GM12878 (cell line): ENCODE measurements around the gene PIEZO2. TPM values are rescaled to one million over a fixed set of nuclear protein-coding genes. Genes with fewer than 3 reads are reported as not detected.

Experiments used
- ATAC-seq: fragments of 200-7000 bp; cut with Tn5 transposase; 3 replicates; pipeline ENCODE4 v1.9.1; 2020; ENCODE audit warnings: mild to moderate bottlenecking, moderate library complexity
- BruUV-seq: library from RNA; stranded (reverse); fragments of 400-500 nt; replicated peaks from 2 replicates; lab custom pipeline; 2021; lab: Mats Ljungman, UMichigan
- CTCF ChIA-PET: fragments of 300-600 bp; sonication (Branson Sonifier 250); formaldehyde crosslinking; extraction: SDS; loops from one replicate; lab custom pipeline; 2021; ENCODE audit warnings: inconsistent platforms; lab: Yijun Ruan, JAX
- POLR2A ChIA-PET: fragments of 350-600 bp; formaldehyde crosslinking; extraction: SDS; loops from one replicate; lab custom pipeline; 2021; ENCODE audit warnings: inconsistent platforms; lab: Charles Lee
- RAD21 ChIA-PET: fragments of 300-600 bp; sonication (Branson Sonifier 250); formaldehyde crosslinking; loops from one replicate; lab custom pipeline; 2023; ENCODE audit warnings: antibody characterized with exemption; ENCODE audit not compliant: unreplicated experiment; lab: Charles Lee
- SMC1A ChIA-PET: fragments of 300-600 bp; sonication (Branson Sonifier 250); formaldehyde crosslinking; loops from one replicate; lab custom pipeline; 2023; ENCODE audit not compliant: unreplicated experiment, uncharacterized antibody; lab: Charles Lee
- DNase-seq: peaks from one replicate; pipeline ENCODE4 v3.0.0-alpha.2; 2011; ENCODE audit warnings: low read depth, low spot score
- FAIRE-seq: peaks from 3 replicates; lab custom pipeline; 2011; peaks lifted over from hg19 to GRCh38; lab: Jason Lieb, UNC
- H2AFZ ChIP-seq: 2 replicates; pipeline ENCODE4 v1.6.0; 2011; ENCODE audit warnings: low read depth, low read length, control low read depth; ENCODE audit not compliant: control insufficient read depth
- H3K27ac ChIP-seq: 2 replicates; pipeline ENCODE4 v1.5.1; 2011; ENCODE audit warnings: control low read depth; ENCODE audit not compliant: control insufficient read depth, insufficient read depth
- H3K27me3 ChIP-seq, 2 experiments: replicated peaks in 1 of 2; 2 replicates each; pipeline versions ENCODE4 v1.6.0 to v1.6.1; 2011; ENCODE audit warnings: low read length in 1 of 2; ENCODE audit not compliant: control insufficient read depth in 2 of 2, insufficient read depth in 2 of 2
- H3K36me3 ChIP-seq, 2 experiments: 2 replicates each; pipeline ENCODE4 v1.5.1; 2011; ENCODE audit warnings: low read length in 1 of 2; ENCODE audit not compliant: control insufficient read depth in 2 of 2, insufficient read depth in 2 of 2
- H3K4me1 ChIP-seq: 2 replicates; pipeline ENCODE4 v1.6.1; 2011; ENCODE audit warnings: mild to moderate bottlenecking, low read length, moderate library complexity, mixed read lengths; ENCODE audit not compliant: control insufficient read depth, insufficient read depth
- H3K4me2 ChIP-seq: 2 replicates; pipeline ENCODE4 v1.6.0; 2011; ENCODE audit warnings: control low read depth; ENCODE audit not compliant: control insufficient read depth, insufficient read depth
- H3K4me3 ChIP-seq: fragments of 200-600 bp; sonication (generic); 2 replicates; pipeline ENCODE4 v1.5.1; 2016
- H3K79me2 ChIP-seq: 2 replicates; pipeline ENCODE4 v1.6.0; 2011; ENCODE audit warnings: low read length; ENCODE audit not compliant: control insufficient read depth, insufficient read depth
- H3K9ac ChIP-seq: 2 replicates; pipeline ENCODE4 v1.8.0; 2011; ENCODE audit warnings: low read length, control low read depth, mixed read lengths; ENCODE audit not compliant: control insufficient read depth, insufficient read depth
- H3K9me3 ChIP-seq: replicated peaks from 3 replicates; pipeline ENCODE4 v1.5.1; 2011; ENCODE audit warnings: mild to moderate bottlenecking, low read length; ENCODE audit not compliant: control insufficient read depth, insufficient read depth
- H4K20me1 ChIP-seq: 2 replicates; pipeline ENCODE4 v1.6.0; 2011; ENCODE audit not compliant: control insufficient read depth, insufficient read depth
- FOXM1 ChIP-seq: IDR thresholded peaks from 2 replicates; pipeline ENCODE4 v1.6.1; 2012; ENCODE audit warnings: low read depth, mild to moderate bottlenecking, inconsistent platforms, low read length, moderate library complexity
- KAT2A ChIP-seq: conservative IDR thresholded peaks from 2 replicates; pipeline ENCODE4 v1.6.1; 2011; ENCODE audit warnings: low read depth, low read length; ENCODE audit not compliant: control insufficient read depth
- MYB ChIP-seq: fragments of 150-350 bp; IDR thresholded peaks from 2 replicates; pipeline ENCODE4 v1.6.1; 2014; ENCODE audit warnings: mild to moderate bottlenecking, low read depth, low read length, borderline replicate concordance
- RUNX3 ChIP-seq: IDR thresholded peaks from 2 replicates; pipeline ENCODE4 v1.6.1; 2012; ENCODE audit warnings: low read length, inconsistent platforms
- SP1 ChIP-seq: IDR thresholded peaks from one replicate; pipeline ENCODE4 v1.6.1; 2011; ENCODE audit warnings: low read depth, low read length
- WGBS: methylation state at CpG from one replicate; pipeline ENCODE4 v1.1.6; 2016; ENCODE audit warnings: low lambda C conversion rate; ENCODE audit not compliant: insufficient replicate concordance, insufficient coverage; ENCODE audit errors: missing lambda C conversion rate; 5-methylcytosine and 5-hydroxymethylcytosine counted together
- in situ Hi-C: fragments of 300-500 bp; cut with MboI; formaldehyde crosslinking; loops from 9 replicates; pipeline ENCODE4 v1.14.3; 2018; ENCODE audit warnings: mixed read lengths
- intact Hi-C: fragments of 100-400 bp; cut with micrococcal nuclease; formaldehyde crosslinking; loops from one replicate; pipeline ENCODE4 v1.14.2; 2022; ENCODE audit not compliant: unreplicated experiment
- polyA plus RNA-seq, 11 experiments: library from polyadenylated mRNA; depleted of rRNA in 4 of 11; unstranded in 6 of 11; stranded (reverse) in 5 of 11; fragments of >200 nt; fragmentation: Nextera tagmentation in 4 of 11; fragmentation: Illumina TruSeq in 1 of 11; extraction: Ambion mirVana in 4 of 11; extraction: Trizol in 1 of 11; gene quantifications; 1 replicate in 1 of 11; 2 replicates in 10 of 11; pipeline versions ENCODE4 v1.2.1 to v1.2.3, GENCODE V29; 2011 to 2016; ENCODE audit warnings: inconsistent platforms in 2 of 11, missing spikeins in 2 of 11, low read depth in 1 of 11
- total RNA-seq, 4 experiments: library from RNA; depleted of rRNA in 3 of 4; stranded (reverse); fragments of >200 nt in 3 of 4; fragmentation: Illumina TruSeq in 1 of 4; extraction: Trizol in 1 of 4; gene quantifications; 2 replicates each; pipeline versions ENCODE4 v1.2.1 to v1.2.3, GENCODE V29; 2013 to 2021

PIEZO2 gene
- total and polyA plus RNA-seq, 10 of the 15 experiments (the other 5 are each of a cell fraction or from before 2014, with no cell fraction given), result 6.7 to 42.3 (median 27.4) TPM

- no peak for FAIRE-seq
- POLR2A ChIA-PET, result interaction anchor here (0.9 to 1.6 kb wide), 3 partner anchors 8 to 49 kb away, joined by 3 to 4 read pairs (median 3); no protein-coding TSS in a partner anchor
- SMC1A ChIA-PET, result interaction anchor here (0.6 to 5.2 kb wide), 15 partner anchors 8 to 213 kb away, joined by 3 to 40 read pairs (median 3); no protein-coding TSS in a partner anchor
Observed at GRCh38 chr18:10937743-10938640, 211.4 kb downstream of the PIEZO2 start.

More at GRCh38 chr18:10937743-10938640, 211.4 kb downstream of the PIEZO2 start:
- H3K27ac ChIP-seq, result no peak overlapping the region; the same call in 1 of the 2 replicates
- CTCF ChIA-PET, result interaction anchor here (0.7 to 2.2 kb wide), 6 partner anchors 10 to 212 kb away, joined by 3 to 7 read pairs (median 3); no protein-coding TSS in a partner anchor
- no TSS peak for BruUV-seq
- TF ChIP-seq FOXM1 (no peak), RUNX3 (peak; percentile 35; the same call in 1 of the 2 replicates), MYB (no peak), SP1 (no peak), KAT2A (no peak)
- H3K9me3 ChIP-seq, result peaks cover 38% of the 10 kb centered on the region
- no peaks in the 10 kb centered on the region for H3K27me3 ChIP-seq
- intact Hi-C loops, result no loop called here
- no peaks in the 10 kb centered on the region; the same call in none of the 2 replicates for H3K79me2 ChIP-seq
- no peak overlapping the region for H2AFZ ChIP-seq
- DNase-seq (no peak), ATAC-seq (no peak)
- no peak overlapping the region for H3K9ac ChIP-seq
- no peaks in the 10 kb centered on the region for H4K20me1 ChIP-seq
- WGBS, result 33% methylated on average over 6 of the region's 6 CpGs
- in situ Hi-C loops, result no loop called here
- no peak overlapping the region for H3K4me2 ChIP-seq
- H3K4me1 ChIP-seq, result peaks cover 8% of the 10 kb centered on the region
- peaks cover 0 to 3% of the 10 kb centered on the region in 2 experiments; a peak in 3 of 4 replicates for H3K36me3 ChIP-seq
- RAD21 ChIA-PET, result interaction anchor here (0.7 to 1.7 kb wide), 4 partner anchors 12 to 63 kb away, joined by 3 to 5 read pairs (median 4); no protein-coding TSS in a partner anchor
- no peak overlapping the region for H3K4me3 ChIP-seq
